ENCODE measurements around the gene KNOP1. TPM values are rescaled to one million over a fixed set of nuclear protein-coding genes. Genes with fewer than 3 reads are reported as not detected.

Gene KNOP1
- total RNA-seq, 1 donor from 2014 or later: 20.0 TPM

GRCh38 chr16:19715566-19715965 lies 2.5 kb downstream of the KNOP1 start:
- no peaks in the 10 kb centered on the region for H3K9me3 Mint-ChIP-seq (ENCODE audit: low read depth)
- H3K27me3 Mint-ChIP-seq (ENCODE audit: low read depth): no peaks in the 10 kb centered on the region
- peaks cover 19% of the 10 kb centered on the region for H3K4me1 Mint-ChIP-seq (ENCODE audit: low read depth)
- no peak overlapping the region for H3K4me3 Mint-ChIP-seq (ENCODE audit: unreplicated experiment)
- TF ChIP-seq CTCF (IDR thresholded peaks at IDR 0.05): no peak
- no peak overlapping the region for H3K27ac Mint-ChIP-seq (ENCODE audit: unreplicated experiment)
- DNase-seq (ENCODE audit: low spot score): no peak
- peaks cover 10% of the 10 kb centered on the region for H3K36me3 Mint-ChIP-seq (ENCODE audit: low read depth)

GRCh38 chr16:19713697-19714096 lies 4.3 kb downstream of the KNOP1 start:
- peaks cover 12% of the 10 kb centered on the region for H3K36me3 Mint-ChIP-seq (ENCODE audit: low read depth)
- H3K4me1 Mint-ChIP-seq (ENCODE audit: low read depth): peaks cover 14% of the 10 kb centered on the region
- H3K4me3 Mint-ChIP-seq (ENCODE audit: unreplicated experiment): no peak overlapping the region
- H3K27me3 Mint-ChIP-seq (ENCODE audit: low read depth): no peaks in the 10 kb centered on the region
- H3K9me3 Mint-ChIP-seq (ENCODE audit: low read depth): no peaks in the 10 kb centered on the region
- no peak overlapping the region for H3K27ac Mint-ChIP-seq (ENCODE audit: unreplicated experiment)
- DNase-seq (ENCODE audit: low spot score): no peak
- TF ChIP-seq CTCF (IDR thresholded peaks at IDR 0.05): no peak

GRCh38 chr16:19712418-19713058 lies 5.5 kb downstream of the KNOP1 start:
- Mint-ChIP-seq H3K9me3 (ENCODE audit: low read depth) (no peaks in the 10 kb centered on the region), H3K36me3 (ENCODE audit: low read depth) (peaks cover 12% of the 10 kb centered on the region), H3K27ac (ENCODE audit: unreplicated experiment) (no peak overlapping the region), H3K27me3 (ENCODE audit: low read depth) (no peaks in the 10 kb centered on the region), H3K4me3 (ENCODE audit: unreplicated experiment) (no peak overlapping the region), H3K4me1 (ENCODE audit: low read depth) (peaks cover 14% of the 10 kb centered on the region)
- no peak for DNase-seq (ENCODE audit: low spot score)
- no peak for TF ChIP-seq CTCF (IDR thresholded peaks at IDR 0.05)

- no peaks in the 10 kb centered on the region for H3K27me3 Mint-ChIP-seq (ENCODE audit: low read depth)
- no peaks in the 10 kb centered on the region for H3K9me3 Mint-ChIP-seq (ENCODE audit: low read depth)
- H3K36me3 Mint-ChIP-seq (ENCODE audit: low read depth): peaks cover 12% of the 10 kb centered on the region
- DNase-seq (ENCODE audit: low spot score): no peak
- no peak overlapping the region for H3K27ac Mint-ChIP-seq (ENCODE audit: unreplicated experiment)
- no peak overlapping the region for H3K4me3 Mint-ChIP-seq (ENCODE audit: unreplicated experiment)
- no peak for TF ChIP-seq CTCF (IDR thresholded peaks at IDR 0.05)
- peaks cover 7% of the 10 kb centered on the region for H3K4me1 Mint-ChIP-seq (ENCODE audit: low read depth)
Measured at GRCh38 chr16:19711643-19712042, 6.4 kb downstream of the KNOP1 start.

GRCh38 chr16:19710991-19711545 lies 7.0 kb downstream of the KNOP1 start:
- Mint-ChIP-seq H3K9me3 (ENCODE audit: low read depth) (no peaks in the 10 kb centered on the region), H3K27me3 (ENCODE audit: low read depth) (no peaks in the 10 kb centered on the region), H3K27ac (ENCODE audit: unreplicated experiment) (no peak overlapping the region), H3K36me3 (ENCODE audit: low read depth) (peaks cover 14% of the 10 kb centered on the region), H3K4me1 (ENCODE audit: low read depth) (peaks cover 1% of the 10 kb centered on the region), H3K4me3 (ENCODE audit: unreplicated experiment) (no peak overlapping the region)
- DNase-seq (ENCODE audit: low spot score): no peak
- TF ChIP-seq CTCF (IDR thresholded peaks at IDR 0.05): no peak
